Measurements from ENCODE around the gene ITIH4. TPM values are rescaled to one million over a fixed set of nuclear protein-coding genes. Genes with fewer than 3 reads are reported as not detected.

Gene ITIH4
- total RNA-seq, 1 donor from 2014 or later, result 0.26 TPM

DNA sequence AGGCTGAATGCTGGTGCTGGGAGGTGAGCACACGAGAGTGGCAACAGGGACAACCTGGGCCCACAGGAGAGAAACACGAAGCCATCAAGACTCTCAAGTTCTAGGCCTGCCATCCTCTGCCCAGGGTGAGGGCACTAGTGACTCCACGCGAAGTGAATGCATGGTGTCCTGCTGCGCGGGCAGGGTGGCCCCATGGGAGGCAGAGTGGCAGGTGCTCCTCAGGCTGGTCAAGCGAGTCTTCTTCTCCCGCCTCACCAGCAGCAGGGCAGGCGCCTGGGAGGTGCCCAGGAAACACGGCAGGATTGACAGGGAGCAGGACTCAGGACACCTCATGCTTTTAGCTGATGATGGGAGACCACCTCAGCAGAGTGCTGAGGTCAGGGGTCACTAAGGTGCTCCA, 40.0 kb upstream of the ITIH4 start:
- Histone ChIP-seq H3K4me3 (ENCODE audit: low read depth, low read length) (no peak overlapping the region), H3K36me3 (ENCODE audit: control insufficient read depth, insufficient read depth, low read length) (no peaks in the 10 kb centered on the region), H3K27me3 (ENCODE audit: control insufficient read depth, insufficient read depth, low read length) (no peaks in the 10 kb centered on the region)
- DNase-seq (ENCODE audit: low read depth) (no peak), FAIRE-seq (no peak)
- TF ChIP-seq CTCF (IDR thresholded peaks at IDR 0.05; ENCODE audit: insufficient read depth, low read length, severe bottlenecking), result no peak

- Histone ChIP-seq H3K27me3 (ENCODE audit: control insufficient read depth, insufficient read depth, low read length) (no peaks in the 10 kb centered on the region), H3K4me3 (ENCODE audit: low read depth, low read length) (no peak overlapping the region), H3K36me3 (ENCODE audit: control insufficient read depth, insufficient read depth, low read length) (no peaks in the 10 kb centered on the region)
- no peak for TF ChIP-seq CTCF (IDR thresholded peaks at IDR 0.05; ENCODE audit: insufficient read depth, low read length, severe bottlenecking)
- no peak for FAIRE-seq
- DNase-seq (ENCODE audit: low read depth), result no peak
Observed at GRCh38 chr3:52866427-52866826, 36.0 kb upstream of the ITIH4 start.

DNA sequence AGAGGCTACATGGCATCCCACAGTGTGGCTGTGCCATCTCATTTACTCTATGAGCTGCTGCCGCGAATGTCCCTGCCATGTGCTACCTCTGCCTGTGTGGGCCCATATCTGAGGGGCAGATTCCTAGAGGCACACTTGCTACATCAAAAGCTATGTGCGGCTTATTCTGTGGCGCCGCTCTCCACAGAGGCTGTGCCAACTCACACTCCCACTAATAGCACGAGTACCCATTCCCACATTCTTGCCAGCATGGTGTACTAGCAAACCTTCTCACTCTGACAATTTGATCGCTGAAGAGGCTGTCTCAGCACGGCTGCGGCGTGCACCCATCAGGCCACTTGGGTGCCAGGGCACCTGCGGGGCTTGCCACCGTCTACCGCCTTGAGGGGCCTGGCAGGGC, 35.5 kb upstream of the ITIH4 start:
- FAIRE-seq (peak; percentile 60), DNase-seq (ENCODE audit: low read depth) (no peak)
- no peak for TF ChIP-seq CTCF (IDR thresholded peaks at IDR 0.05; ENCODE audit: insufficient read depth, low read length, severe bottlenecking)
- Histone ChIP-seq H3K4me3 (ENCODE audit: low read depth, low read length) (no peak overlapping the region), H3K36me3 (ENCODE audit: control insufficient read depth, insufficient read depth, low read length) (no peaks in the 10 kb centered on the region), H3K27me3 (ENCODE audit: control insufficient read depth, insufficient read depth, low read length) (no peaks in the 10 kb centered on the region)

DNA sequence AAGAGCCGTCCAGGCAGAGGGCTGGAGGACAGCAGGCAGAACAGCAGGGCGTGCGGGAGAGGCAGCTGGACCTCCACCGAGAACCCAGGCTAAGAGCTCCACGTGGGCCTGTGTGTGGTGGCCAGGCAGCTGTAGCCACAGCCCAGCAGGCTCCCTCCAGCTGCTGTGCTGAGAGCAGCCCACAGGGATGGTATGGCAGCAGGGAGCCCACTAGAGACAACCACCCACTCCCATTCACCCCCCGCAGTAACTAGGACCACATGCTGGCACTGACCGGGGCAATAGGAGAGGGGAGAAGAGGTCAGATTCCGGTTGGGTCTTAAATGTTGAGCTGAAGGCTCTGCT, 29.9 kb upstream of the ITIH4 start:
- FAIRE-seq, result no peak
- no peak for DNase-seq (ENCODE audit: low read depth)
- Histone ChIP-seq H3K27me3 (ENCODE audit: control insufficient read depth, insufficient read depth, low read length) (no peaks in the 10 kb centered on the region), H3K4me3 (ENCODE audit: low read depth, low read length) (no peak overlapping the region), H3K36me3 (ENCODE audit: control insufficient read depth, insufficient read depth, low read length) (no peaks in the 10 kb centered on the region)
- TF ChIP-seq CTCF (IDR thresholded peaks at IDR 0.05; ENCODE audit: insufficient read depth, low read length, severe bottlenecking), result no peak

DNA sequence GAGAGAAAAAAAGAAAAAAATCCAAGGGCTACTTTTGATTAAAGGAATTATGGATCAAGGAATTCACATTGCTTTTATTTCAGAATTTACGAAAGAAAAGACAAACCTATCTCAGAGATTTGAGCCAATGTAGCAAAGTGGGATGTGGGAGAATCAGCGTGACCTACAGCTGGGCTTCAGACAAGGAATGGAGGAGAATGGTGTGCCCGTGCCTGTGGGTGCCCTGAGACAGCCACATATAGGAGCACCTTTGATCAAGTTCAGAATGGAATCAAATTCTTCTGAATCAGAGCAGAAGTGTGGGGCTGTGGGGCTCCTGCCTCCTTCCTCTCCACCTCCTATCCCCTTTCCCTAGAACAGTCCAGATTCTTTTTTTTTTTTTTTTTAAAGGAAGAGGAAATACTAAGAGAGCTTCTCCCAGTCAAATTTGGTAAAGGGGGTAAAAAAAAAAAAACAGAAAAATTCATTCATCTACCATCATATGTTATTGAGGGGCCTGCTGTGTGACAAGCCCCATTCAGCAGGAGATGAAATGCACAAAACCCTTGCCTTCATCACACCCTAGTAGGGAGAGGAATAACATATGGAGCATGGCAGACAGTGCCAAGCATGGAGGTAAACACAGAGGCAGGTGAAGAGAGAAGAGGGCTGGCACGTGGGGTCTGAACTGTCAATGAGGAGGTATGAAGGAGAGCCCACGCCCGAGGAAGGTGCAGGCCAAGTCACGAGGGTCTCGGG, 29.4 kb upstream of the ITIH4 start:
- no peaks in the 10 kb centered on the region for H3K36me3 ChIP-seq (ENCODE audit: control insufficient read depth, insufficient read depth, low read length)
- no peaks in the 10 kb centered on the region for H3K27me3 ChIP-seq (ENCODE audit: control insufficient read depth, insufficient read depth, low read length)
- H3K4me3 ChIP-seq (ENCODE audit: low read depth, low read length), result no peak overlapping the region
- FAIRE-seq (no peak), DNase-seq (ENCODE audit: low read depth) (no peak)
- no peak for TF ChIP-seq CTCF (IDR thresholded peaks at IDR 0.05; ENCODE audit: insufficient read depth, low read length, severe bottlenecking)

- no peak for DNase-seq (ENCODE audit: low read depth)
- FAIRE-seq, result no peak
- H3K27me3 ChIP-seq (ENCODE audit: control insufficient read depth, insufficient read depth, low read length), result no peaks in the 10 kb centered on the region
- no peaks in the 10 kb centered on the region for H3K36me3 ChIP-seq (ENCODE audit: control insufficient read depth, insufficient read depth, low read length)
- H3K4me3 ChIP-seq (ENCODE audit: low read depth, low read length), result no peak overlapping the region
- TF ChIP-seq CTCF (IDR thresholded peaks at IDR 0.05; ENCODE audit: insufficient read depth, low read length, severe bottlenecking), result no peak
Observed at GRCh38 chr3:52857864-52858263, 27.4 kb upstream of the ITIH4 start.
